H9 (cell line): ENCODE results near the gene SCN10A. TPM values are rescaled to one million over a fixed set of nuclear protein-coding genes. Genes with fewer than 3 reads are reported as not detected.

Experiments used
- DNase-seq: peaks from one replicate; pipeline ENCODE4 v3.0.0-alpha.2; 2017
- H2AFZ ChIP-seq: one replicate; pipeline ENCODE4 v1.6.1; 2013; ENCODE audit warnings: mild to moderate bottlenecking, low read length, control low read depth, moderate library complexity
- H2AK5ac ChIP-seq: 2 replicates; pipeline ENCODE4 v1.6.1; 2013; ENCODE audit warnings: low read length, control low read depth, mixed read lengths; ENCODE audit not compliant: insufficient read length
- H2BK120ac ChIP-seq: one replicate; pipeline ENCODE4 v1.6.1; 2013; ENCODE audit warnings: low read depth, mild to moderate bottlenecking, low read length, control low read depth, inconsistent platforms; ENCODE audit not compliant: poor library complexity, severe bottlenecking
- H2BK12ac ChIP-seq: 2 replicates; pipeline ENCODE4 v1.6.1; 2013; ENCODE audit warnings: low read length, control low read depth, mixed read lengths, low read depth; ENCODE audit not compliant: insufficient read length
- H2BK15ac ChIP-seq: 2 replicates; pipeline ENCODE4 v1.6.1; 2013; ENCODE audit warnings: low read depth, low read length, control low read depth
- H2BK20ac ChIP-seq: one replicate; pipeline ENCODE4 v1.6.1; 2013; ENCODE audit warnings: low read depth, mild to moderate bottlenecking, low read length, control low read depth, inconsistent platforms; ENCODE audit not compliant: poor library complexity, severe bottlenecking
- H2BK5ac ChIP-seq: 2 replicates; pipeline ENCODE4 v1.6.1; 2013; ENCODE audit warnings: low read length, control low read depth, mixed read lengths; ENCODE audit not compliant: insufficient read length
- H3K14ac ChIP-seq: 2 replicates; pipeline ENCODE4 v1.6.1; 2013; ENCODE audit warnings: low read length, control low read depth; ENCODE audit not compliant: insufficient read depth
- H3K18ac ChIP-seq: 2 replicates; pipeline ENCODE4 v1.6.1; 2013; ENCODE audit warnings: low read depth, mild to moderate bottlenecking, mixed read lengths, low read length, control low read depth; ENCODE audit not compliant: insufficient read length
- H3K23ac ChIP-seq: 2 replicates; pipeline ENCODE4 v1.6.1; 2013; ENCODE audit warnings: low read length, control low read depth, mixed read lengths, low read depth; ENCODE audit not compliant: insufficient read length
- H3K23me2 ChIP-seq: 2 replicates; pipeline ENCODE4 v1.6.1; 2013; ENCODE audit warnings: low read depth, mild to moderate bottlenecking, mixed read lengths, low read length, control low read depth; ENCODE audit not compliant: insufficient read length, poor library complexity, severe bottlenecking
- H3K27ac ChIP-seq: 2 replicates; pipeline ENCODE4 v1.5.1; 2013; ENCODE audit warnings: low read length, control low read depth, mixed read lengths, low read depth; ENCODE audit not compliant: insufficient read length
- H3K27me3 ChIP-seq: 2 replicates; pipeline ENCODE4 v1.6.1; 2013; ENCODE audit warnings: low read length, control low read depth, inconsistent platforms; ENCODE audit not compliant: insufficient read depth
- H3K4ac ChIP-seq: 2 replicates; pipeline ENCODE4 v1.6.1; 2013; ENCODE audit warnings: low read depth, mild to moderate bottlenecking, control low read depth, inconsistent platforms, low read length, moderate library complexity
- H3K4me1 ChIP-seq: 2 replicates; pipeline ENCODE4 v1.6.1; 2013; ENCODE audit warnings: low read length, control low read depth, inconsistent platforms; ENCODE audit not compliant: insufficient read depth
- H3K4me2 ChIP-seq: 2 replicates; pipeline ENCODE4 v1.6.1; 2013; ENCODE audit warnings: low read length, control low read depth, mixed read lengths; ENCODE audit not compliant: insufficient read length, insufficient read depth
- H3K56ac ChIP-seq: 2 replicates; pipeline ENCODE4 v1.6.1; 2013; ENCODE audit warnings: low read depth, mild to moderate bottlenecking, mixed read lengths, low read length, control low read depth; ENCODE audit not compliant: insufficient read length
- H3K79me1 ChIP-seq: 2 replicates; pipeline ENCODE4 v1.6.1; 2013; ENCODE audit warnings: low read depth, mild to moderate bottlenecking, moderate library complexity, low read length, control low read depth, inconsistent platforms; ENCODE audit not compliant: insufficient read depth, poor library complexity, severe bottlenecking
- H3K79me2 ChIP-seq: 2 replicates; pipeline ENCODE4 v1.6.1; 2013; ENCODE audit warnings: low read length, control low read depth, inconsistent platforms; ENCODE audit not compliant: insufficient read depth
- H3K9ac ChIP-seq: 2 replicates; pipeline ENCODE4 v1.6.1; 2013; ENCODE audit warnings: low read length, control low read depth, mixed read lengths; ENCODE audit not compliant: insufficient read length; ENCODE audit errors: extremely low read depth
- H3K9me3 ChIP-seq: one replicate; pipeline ENCODE4 v1.6.1; 2013; ENCODE audit warnings: low read depth, low read length, inconsistent platforms; ENCODE audit not compliant: control insufficient read depth
- H3T11ph ChIP-seq: one replicate; pipeline ENCODE4 v1.6.1; 2013; ENCODE audit warnings: mild to moderate bottlenecking, low read length, control low read depth, inconsistent platforms
- H4K20me1 ChIP-seq: one replicate; pipeline ENCODE4 v1.6.1; 2013; ENCODE audit not compliant: control insufficient read depth, insufficient read length, insufficient read depth
- H4K5ac ChIP-seq: 2 replicates; pipeline ENCODE4 v1.6.1; 2013; ENCODE audit warnings: low read depth, mild to moderate bottlenecking, mixed read lengths, low read length, control low read depth; ENCODE audit not compliant: insufficient read length
- H4K8ac ChIP-seq: replicated peaks from 2 replicates; pipeline ENCODE4 v1.6.1; 2013; ENCODE audit warnings: low read length, control low read depth, mixed read lengths, low read depth; ENCODE audit not compliant: insufficient read length
- H4K91ac ChIP-seq: 2 replicates; pipeline ENCODE4 v1.6.1; 2013; ENCODE audit warnings: low read depth, mild to moderate bottlenecking, moderate library complexity, mixed read lengths, low read length, control low read depth; ENCODE audit not compliant: insufficient read length
- H3K27ac Mint-ChIP-seq, 3 experiments: 2 replicates in 2 of 3; 3 replicates in 1 of 3; pipeline ENCODE4 v1.8.0; 2020 to 2021; ENCODE audit warnings: mixed read lengths in 3 of 3, mild to moderate bottlenecking in 1 of 3, moderate library complexity in 1 of 3
- H3K27me3 Mint-ChIP-seq: 2 replicates; pipeline ENCODE4 v1.8.0; 2021; ENCODE audit warnings: low read depth, mild to moderate bottlenecking, moderate library complexity, mixed read lengths
- H3K36me3 Mint-ChIP-seq, 3 experiments: 2 replicates in 2 of 3; 3 replicates in 1 of 3; pipeline ENCODE4 v1.8.0; 2020 to 2021; ENCODE audit warnings: low read depth in 3 of 3, mixed read lengths in 3 of 3; ENCODE audit not compliant: insufficient read depth in 1 of 3
- H3K4me1 Mint-ChIP-seq, 2 experiments: 2 replicates each; pipeline ENCODE4 v1.8.0; 2020; ENCODE audit warnings: mixed read lengths in 2 of 2
- H3K4me3 Mint-ChIP-seq, 2 experiments: 2 replicates in 1 of 2; 3 replicates in 1 of 2; pipeline ENCODE4 v1.8.0; 2020 to 2021; ENCODE audit warnings: mild to moderate bottlenecking in 2 of 2, mixed read lengths in 2 of 2, moderate library complexity in 1 of 2
- H3K9me3 Mint-ChIP-seq, 2 experiments: 2 replicates in 1 of 2; 3 replicates in 1 of 2; pipeline ENCODE4 v1.8.0; 2020; ENCODE audit warnings: mild to moderate bottlenecking in 2 of 2, mixed read lengths in 2 of 2, moderate library complexity in 1 of 2
- CTCF ChIP-seq: fragments of 200-600 bp; sonication (generic); conservative IDR thresholded peaks from 3 replicates; pipeline ENCODE4 v1.8.0; 2021; ENCODE audit warnings: antibody characterized with exemption, mild to moderate bottlenecking
- WGBS: extraction: QIAGEN DNeasy Blood & Tissue Kit; methylation state at CpG from one replicate; pipeline ENCODE4 v1.1.7; 2013; ENCODE audit warnings: missing lambda C conversion rate, low lambda C conversion rate, mixed read lengths; ENCODE audit not compliant: insufficient read length; ENCODE audit errors: extremely low coverage; 5-methylcytosine and 5-hydroxymethylcytosine counted together
- total RNA-seq: library from RNA; stranded (reverse); gene quantifications from 2 replicates; pipeline ENCODE4 v1.2.1, GENCODE V29; 2021

SCN10A gene
- total RNA-seq, 1 experiment from 2014 or later = not detected

- H3K23ac ChIP-seq = no peak overlapping the region
- Mint-ChIP-seq H3K4me1 (peaks cover 24 to 25% of the 10 kb centered on the region in 2 experiments), H3K27ac (no peak overlapping the region), H3K27me3 (peaks cover 11% of the 10 kb centered on the region), H3K4me3 (no peak overlapping the region), H3K9me3 (no peaks in the 10 kb centered on the region), H3K36me3 (no peaks in the 10 kb centered on the region)
- no peak for DNase-seq
- H4K5ac ChIP-seq = no peak overlapping the region
- no peaks in the 10 kb centered on the region for H3K4me1 ChIP-seq
- no peak overlapping the region for H3K18ac ChIP-seq
- no peak overlapping the region for H3K4me2 ChIP-seq
- no peaks in the 10 kb centered on the region for H3K27me3 ChIP-seq
- H2AFZ ChIP-seq = no peak overlapping the region
- no peak overlapping the region for H2BK12ac ChIP-seq
- H3K56ac ChIP-seq = no peak overlapping the region
- no peak for TF ChIP-seq CTCF
- no peaks in the 10 kb centered on the region for H3K9me3 ChIP-seq
- H3T11ph ChIP-seq = no peak overlapping the region
- no peak overlapping the region for H3K9ac ChIP-seq
- no CpG with 5 or more reads among the region's 2 CpGs for WGBS
- H2BK5ac ChIP-seq = no peak overlapping the region
- H3K79me2 ChIP-seq = no peaks in the 10 kb centered on the region
- H4K20me1 ChIP-seq = no peaks in the 10 kb centered on the region
- no peak overlapping the region for H3K4ac ChIP-seq
- no peak overlapping the region for H4K8ac ChIP-seq
- H2BK20ac ChIP-seq = no peak overlapping the region
- H3K23me2 ChIP-seq = no peaks in the 10 kb centered on the region
- no peak overlapping the region for H2AK5ac ChIP-seq
- no peak overlapping the region for H3K27ac ChIP-seq
- no peaks in the 10 kb centered on the region for H3K79me1 ChIP-seq
- H4K91ac ChIP-seq = no peak overlapping the region
- H2BK120ac ChIP-seq = no peak overlapping the region
- no peak overlapping the region for H2BK15ac ChIP-seq
- no peak overlapping the region for H3K14ac ChIP-seq
These were observed 91.7 kb downstream of the SCN10A start for GRCh38 chr3:38724392-38724736.
